Stimulated activated CD4-positive, alpha-beta T cell treated with anti-CD3 and anti-CD28 coated beads, Interleukin-2, amount 100 ng/mL, for 48 hours (primary cell): ENCODE data around the gene ITGAV.

Source experiments
- DNase-seq, 2 donors: peaks; one replicate each; pipeline ENCODE4 v3.0.0-alpha.2; 2020

The ITGAV gene

GRCh38 chr2:186688813-186689212 lies 99.0 kb downstream of the ITGAV start:
- no peak for DNase-seq

GRCh38 chr2:186690786-186691185 lies 100.9 kb downstream of the ITGAV start:
- no peak for DNase-seq

DNA sequence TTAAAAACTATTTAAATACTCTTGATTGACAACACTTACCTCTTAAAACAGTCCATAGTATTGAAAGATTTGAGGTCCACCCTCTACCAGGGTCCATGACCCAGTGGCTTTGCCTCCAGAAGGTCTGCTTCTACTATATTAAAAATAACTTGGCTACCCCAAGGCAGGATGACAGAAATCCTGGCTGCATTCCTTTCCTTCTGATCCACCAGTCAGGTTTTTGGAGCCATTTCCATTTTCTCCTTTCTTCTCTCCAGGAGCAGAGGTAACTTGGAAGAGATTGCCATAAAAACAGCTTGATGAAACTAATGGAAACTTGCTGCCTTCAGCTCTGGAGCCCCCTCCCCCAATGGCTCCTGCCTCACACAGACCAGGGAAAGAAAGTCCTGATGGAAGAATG lies 101.4 kb downstream of the ITGAV start:
- DNase-seq = no peak

- DNase-seq = no peak
These were observed 102.0 kb downstream of the ITGAV start for GRCh38 chr2:186691900-186692299.

GRCh38 chr2:186693446-186693832 lies 103.6 kb downstream of the ITGAV start:
- no peak for DNase-seq

DNA sequence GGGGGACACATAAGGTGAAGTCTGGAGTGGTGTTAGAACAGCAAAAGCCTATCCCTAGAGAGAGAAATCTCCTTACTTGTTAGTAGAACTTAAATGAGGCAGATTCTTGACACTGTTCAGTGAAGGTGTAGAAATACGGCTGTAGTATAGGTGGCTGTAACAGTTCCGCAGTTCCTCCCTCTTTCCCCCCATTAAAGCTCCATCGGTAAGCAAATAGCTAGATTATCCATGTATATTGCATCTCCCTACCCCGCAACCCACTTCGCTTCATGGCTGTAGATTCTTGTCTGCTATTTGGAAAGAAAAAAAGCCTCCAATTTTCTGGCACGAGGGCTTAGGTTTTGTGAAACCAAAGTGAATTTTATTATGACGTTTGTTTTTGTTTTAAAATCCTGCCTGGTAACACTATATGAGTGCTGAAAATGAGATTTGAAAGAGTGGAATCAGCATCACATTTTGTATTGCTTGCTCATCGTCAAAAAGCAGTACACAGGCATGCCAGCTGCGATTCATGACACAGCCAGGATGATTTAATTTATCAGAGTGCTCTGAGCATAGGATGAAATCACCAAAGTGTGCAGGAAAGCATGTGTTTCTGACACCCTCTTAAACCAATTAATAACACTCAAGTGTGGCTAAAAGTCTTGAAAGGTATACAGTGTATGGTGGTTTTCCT lies 105.4 kb downstream of the ITGAV start:
- no peak for DNase-seq

- no peak for DNase-seq
These were observed 106.4 kb downstream of the ITGAV start for GRCh38 chr2:186696290-186696689.

DNA sequence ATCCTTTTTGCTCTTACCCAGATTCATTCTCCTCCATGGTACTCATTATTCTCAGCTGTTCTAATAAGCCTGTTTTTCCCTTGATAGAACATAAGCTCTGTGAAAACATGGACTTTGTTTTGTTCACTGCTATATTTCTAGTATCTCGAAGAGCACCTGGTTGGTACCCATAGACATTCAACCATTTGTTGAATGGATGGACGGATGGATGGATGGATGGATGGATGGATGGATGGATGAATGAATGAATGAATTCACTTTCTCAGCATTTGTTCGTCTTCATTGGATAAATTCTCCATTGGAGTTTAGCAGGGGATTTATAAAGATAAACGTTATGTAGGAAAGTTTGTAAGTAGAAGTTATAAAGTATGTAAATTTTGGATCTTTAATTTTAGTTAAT lies 106.9 kb downstream of the ITGAV start:
- no peak for DNase-seq

GRCh38 chr2:186697536-186697935 lies 107.7 kb downstream of the ITGAV start:
- no peak for DNase-seq

DNA sequence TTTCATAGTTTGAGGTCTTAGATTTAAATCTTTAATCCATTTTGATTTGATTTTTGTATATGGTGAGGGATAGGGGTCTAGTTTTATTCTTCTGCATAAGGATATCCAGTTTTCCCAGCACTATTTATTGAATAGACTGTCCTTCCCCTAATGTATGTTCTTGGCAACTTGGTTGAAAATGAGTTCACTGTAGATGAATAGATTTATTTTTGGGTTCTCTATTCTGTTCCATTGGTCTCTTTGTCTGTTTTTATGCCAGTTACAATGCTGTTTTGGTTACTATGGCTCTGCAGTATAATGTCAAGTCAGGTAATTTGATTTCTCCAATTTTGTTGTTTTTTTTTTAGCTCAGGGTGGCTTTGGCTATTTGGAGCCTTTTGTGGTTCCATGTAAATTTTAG lies 109.9 kb downstream of the ITGAV start:
- no peak for DNase-seq

DNA sequence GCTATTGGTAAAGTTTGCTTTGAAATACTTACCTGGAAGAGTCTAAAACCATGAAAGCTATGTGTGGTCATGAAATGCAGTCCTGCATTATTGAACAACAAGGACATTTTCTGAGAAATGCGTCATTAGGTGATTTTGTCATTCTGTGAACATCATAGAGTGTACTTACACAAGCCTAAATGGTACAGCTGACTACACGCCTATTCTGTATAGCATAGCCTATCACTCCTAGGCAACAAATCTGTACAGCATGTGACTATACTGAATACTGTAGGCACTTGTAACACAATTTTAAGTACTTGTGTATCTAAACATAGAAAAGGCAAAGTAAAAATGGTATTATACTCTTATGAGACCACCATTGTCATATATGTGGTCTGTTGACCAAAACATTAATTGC lies 112.2 kb downstream of the ITGAV start:
- DNase-seq = no peak

DNA sequence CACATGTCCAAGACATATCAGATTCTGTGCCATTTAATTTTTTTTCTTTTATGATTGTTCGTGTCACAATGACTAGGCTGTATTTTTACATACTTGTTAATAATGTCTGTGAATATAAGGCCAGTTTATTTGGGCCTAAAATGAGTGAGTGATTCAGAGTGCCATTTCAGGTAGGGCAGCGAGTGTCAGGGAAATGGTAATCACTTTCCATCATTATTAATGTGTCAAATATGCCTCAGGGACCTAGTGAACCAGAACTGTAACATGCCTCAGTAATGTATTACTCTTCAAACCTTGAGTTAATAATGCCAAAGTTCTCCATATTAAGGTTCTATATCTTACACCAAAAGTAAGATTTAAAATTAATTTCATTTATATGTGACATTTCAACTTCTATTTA lies 112.6 kb downstream of the ITGAV start:
- no peak for DNase-seq

- no peak for DNase-seq
These were observed 115.0 kb downstream of the ITGAV start for GRCh38 chr2:186704897-186705296.

GRCh38 chr2:186709529-186710450 lies 119.9 kb downstream of the ITGAV start:
- no peak for DNase-seq

DNA sequence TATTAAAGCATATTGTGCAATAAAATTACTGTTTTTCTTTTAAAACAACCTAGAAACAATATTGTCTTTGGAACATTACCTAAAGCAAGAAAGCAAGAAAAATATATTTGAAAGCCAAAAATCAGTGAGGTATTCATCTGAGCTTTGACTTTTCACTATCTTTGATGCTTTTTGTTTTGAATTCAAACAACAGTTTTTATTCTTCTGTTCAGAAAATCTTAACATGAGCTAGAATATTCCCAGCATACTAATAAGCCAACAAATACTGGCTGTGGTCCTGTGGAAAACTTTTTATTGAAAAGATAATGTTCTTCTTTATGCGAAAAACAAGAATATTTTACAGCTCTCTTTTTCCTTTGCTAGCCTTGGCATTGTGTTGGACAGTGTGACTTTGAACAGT lies 123.8 kb downstream of the ITGAV start:
- DNase-seq = no peak

DNA sequence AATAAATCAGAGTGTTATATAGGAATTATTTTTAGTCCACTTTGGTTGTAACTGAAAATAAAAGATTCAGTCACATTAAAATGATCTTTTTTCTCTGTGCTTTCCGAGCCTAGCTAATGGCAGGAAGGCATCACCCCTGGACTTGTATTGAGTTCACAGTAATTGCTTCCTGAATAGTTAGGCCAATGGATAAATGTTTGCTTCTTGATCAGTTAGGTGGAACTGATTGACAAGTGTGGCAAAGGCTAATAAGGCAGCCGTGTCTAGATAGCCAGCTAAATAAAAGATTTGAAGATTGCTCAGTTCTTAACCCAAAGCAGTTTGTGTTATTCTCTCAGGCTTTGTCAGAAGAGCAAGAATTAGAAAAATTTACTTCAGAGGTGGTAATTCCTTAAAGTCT lies 124.8 kb downstream of the ITGAV start:
- DNase-seq = no peak

- DNase-seq = no peak
These were observed 126.1 kb downstream of the ITGAV start for GRCh38 chr2:186716004-186716403.

DNA sequence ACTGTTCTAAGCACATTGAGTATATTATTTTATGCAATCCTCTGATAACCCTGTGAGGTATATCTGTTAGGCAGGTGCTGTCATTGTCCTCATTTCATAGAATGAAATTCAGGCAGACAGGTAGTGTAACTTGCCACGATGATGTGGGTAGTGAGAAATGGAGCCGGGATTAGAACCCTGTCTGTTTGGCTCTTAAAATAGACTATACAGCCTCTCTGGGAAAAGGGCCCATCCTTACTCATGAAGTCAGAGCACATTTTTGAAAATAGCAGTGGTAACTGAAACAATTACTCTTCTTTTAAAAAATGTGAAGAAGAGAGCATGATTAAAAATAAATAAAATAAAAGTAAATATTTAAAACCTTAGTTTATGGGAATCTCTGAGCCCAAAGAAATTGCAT lies 127.0 kb downstream of the ITGAV start:
- no peak for DNase-seq

GRCh38 chr2:186717320-186718007 lies 127.6 kb downstream of the ITGAV start:
- DNase-seq = no peak

GRCh38 chr2:186718122-186718521 lies 128.3 kb downstream of the ITGAV start:
- no peak for DNase-seq

DNA sequence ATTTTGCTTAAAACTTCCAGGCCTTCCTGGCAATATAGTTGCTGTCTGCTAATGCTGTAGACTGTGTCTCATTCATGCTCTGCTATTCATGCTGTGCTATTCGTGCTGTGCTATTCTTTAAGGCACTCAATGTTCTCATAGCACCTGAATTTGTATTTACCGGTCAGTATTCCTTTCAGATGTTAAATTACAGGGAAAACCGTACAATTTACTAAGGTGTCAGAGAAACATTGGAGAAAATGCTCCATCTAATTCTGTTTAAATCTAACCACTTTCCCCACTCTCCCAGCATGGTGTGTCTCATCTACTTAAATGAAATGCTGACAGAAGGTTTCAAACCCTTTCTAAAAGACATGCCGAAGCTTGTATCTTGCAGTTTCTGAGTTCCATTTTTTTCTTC lies 129.0 kb downstream of the ITGAV start:
- no peak for DNase-seq

DNA sequence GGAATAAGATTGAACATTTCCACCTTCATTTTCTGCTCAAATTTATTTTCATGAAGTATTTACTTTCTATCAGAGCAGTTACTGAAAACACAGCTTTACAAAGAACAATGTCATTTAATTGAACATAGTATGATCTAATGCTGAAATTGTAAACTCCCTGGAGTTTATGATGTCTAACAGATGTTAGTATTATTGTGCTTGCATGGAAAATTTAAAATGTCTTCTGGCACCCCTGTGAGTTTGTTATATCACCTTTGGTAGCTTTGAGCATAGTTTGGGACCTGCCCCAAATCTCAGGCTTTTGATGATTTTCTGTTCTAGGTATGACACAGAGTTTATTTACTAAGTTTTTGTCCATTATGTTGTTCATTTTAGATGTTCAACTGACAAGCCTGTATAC lies 132.1 kb downstream of the ITGAV start:
- DNase-seq = no peak

GRCh38 chr2:186724736-186725135 lies 134.9 kb downstream of the ITGAV start:
- no peak for DNase-seq

DNA sequence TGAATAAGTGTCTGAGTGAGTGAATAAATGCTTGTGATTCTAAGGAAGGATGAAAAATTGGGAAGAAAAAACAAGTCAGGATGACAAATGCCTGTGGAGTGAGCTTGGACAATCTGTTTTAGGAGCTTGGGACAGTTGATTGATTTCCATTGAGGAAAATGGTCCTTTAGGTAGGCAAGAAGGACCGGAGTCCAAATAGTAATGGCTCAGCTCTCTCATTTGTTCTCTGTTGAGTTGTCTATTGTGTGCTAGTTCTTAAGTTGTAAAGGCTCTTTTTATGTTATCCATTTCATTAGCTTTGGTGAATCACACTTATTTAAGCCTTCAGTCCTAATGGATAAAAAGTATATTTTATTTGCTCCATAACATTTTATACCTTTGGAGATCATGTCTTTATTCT lies 135.9 kb downstream of the ITGAV start:
- DNase-seq = no peak
